Endodermal cell (in vitro differentiated cells): ENCODE data around the gene SMARCD1. TPM values are rescaled to one million over a fixed set of nuclear protein-coding genes. Genes with fewer than 3 reads are reported as not detected.
A peak's percentile ranks its signal among the peaks of the same experiment; 100 is the strongest.

ENCODE experiments used
- DNase-seq: peaks from one replicate; pipeline ENCODE4 v3.0.0-alpha.2; 2017
- H3K27ac ChIP-seq: 2 replicates; pipeline ENCODE4 v1.5.1; 2013; ENCODE audit warnings: mild to moderate bottlenecking, low read depth, low read length, moderate library complexity
- H3K27me3 ChIP-seq: 2 replicates; pipeline ENCODE4 v1.6.1; 2013; ENCODE audit warnings: mild to moderate bottlenecking, low read length, moderate library complexity; ENCODE audit not compliant: insufficient read depth, control insufficient read depth, poor library complexity, severe bottlenecking
- H3K36me3 ChIP-seq: 2 replicates; pipeline ENCODE4 v1.7.0; 2013; ENCODE audit warnings: mild to moderate bottlenecking, low read length, moderate library complexity; ENCODE audit not compliant: control insufficient read depth, insufficient read depth
- H3K4me1 ChIP-seq: one replicate; pipeline ENCODE4 v1.7.0; 2013; ENCODE audit warnings: low read length; ENCODE audit not compliant: control insufficient read depth, insufficient read depth
- H3K4me3 ChIP-seq: 2 replicates; pipeline ENCODE4 v1.5.1; 2013; ENCODE audit warnings: mild to moderate bottlenecking, low read length, moderate library complexity
- H3K9ac ChIP-seq: 2 replicates; pipeline ENCODE4 v1.6.1; 2013; ENCODE audit warnings: mild to moderate bottlenecking, low read length, moderate library complexity; ENCODE audit not compliant: poor library complexity, severe bottlenecking; ENCODE audit errors: extremely low read depth
- H3K9me3 ChIP-seq: 2 replicates; pipeline ENCODE4 v1.6.1; 2013; ENCODE audit warnings: mild to moderate bottlenecking, low read length, moderate library complexity; ENCODE audit not compliant: control insufficient read depth
- H3K27ac Mint-ChIP-seq: 2 replicates; pipeline ENCODE4 v1.8.0; 2020; ENCODE audit warnings: mixed read lengths
- H3K27me3 Mint-ChIP-seq: 2 replicates; pipeline ENCODE4 v1.8.0; 2021; ENCODE audit warnings: mild to moderate bottlenecking, mixed read lengths; ENCODE audit not compliant: insufficient read depth
- H3K36me3 Mint-ChIP-seq: 2 replicates; pipeline ENCODE4 v1.8.0; 2020; ENCODE audit warnings: low read depth, mixed read lengths
- H3K4me1 Mint-ChIP-seq: 2 replicates; pipeline ENCODE4 v1.8.0; 2020; ENCODE audit warnings: mixed read lengths
- H3K4me3 Mint-ChIP-seq: 2 replicates; pipeline ENCODE4 v1.8.0; 2020; ENCODE audit warnings: mild to moderate bottlenecking, moderate library complexity, mixed read lengths
- H3K9me3 Mint-ChIP-seq: 2 replicates; pipeline ENCODE4 v1.8.0; 2020; ENCODE audit warnings: mild to moderate bottlenecking, mixed read lengths
- CTCF ChIP-seq: fragments of 200-600 bp; sonication (generic); conservative IDR thresholded peaks from 2 replicates; pipeline ENCODE4 v1.5.0; 2021; ENCODE audit warnings: antibody characterized with exemption, mild to moderate bottlenecking
- WGBS, 2 experiments: methylation state at CpG; one replicate each; pipeline versions ENCODE4 v1.1.5 to v1.1.7; 2013; ENCODE audit warnings: missing lambda C conversion rate in 2 of 2, mixed read lengths in 1 of 2; ENCODE audit not compliant: insufficient coverage in 1 of 2, insufficient read length in 1 of 2; 5-methylcytosine and 5-hydroxymethylcytosine counted together
- total RNA-seq, 2 donors: library from RNA; stranded (reverse); fragmentation: NEBNext Ultra II Directional in 1 of 2; extraction: Animal tissue kit (Norgen Biotek cat#: 25700) in 1 of 2; gene quantifications; 2 replicates in 1 of 2; 3 replicates in 1 of 2; pipeline ENCODE4 v1.2.1, GENCODE V29; 2021

SMARCD1 gene
- total RNA-seq, 2 donors from 2014 or later = 118 to 125 TPM

GRCh38 chr12:50050119-50050385 is 35.1 kb upstream of the SMARCD1 start:
- Histone ChIP-seq H3K4me3 (peak overlapping the region; percentile 40), H3K9ac (no peak overlapping the region), H3K9me3 (no peaks in the 10 kb centered on the region), H3K4me1 (no peaks in the 10 kb centered on the region), H3K27me3 (peaks cover 39% of the 10 kb centered on the region), H3K36me3 (no peaks in the 10 kb centered on the region), H3K27ac (peak overlapping the region; percentile 55)
- no peaks in the 10 kb centered on the region for H3K9me3 Mint-ChIP-seq
- no peak overlapping the region for H3K27ac Mint-ChIP-seq
- whole genome bisulfite sequencing, 2 experiments = 89 to 93% methylated on average over 3 of the region's 3 CpGs
- no peaks in the 10 kb centered on the region for H3K36me3 Mint-ChIP-seq
- DNase-seq = no peak
- H3K4me1 Mint-ChIP-seq = peaks cover 11% of the 10 kb centered on the region
- TF ChIP-seq CTCF = no peak
- peaks cover 68% of the 10 kb centered on the region for H3K27me3 Mint-ChIP-seq
- H3K4me3 Mint-ChIP-seq = peak overlapping the region; percentile 49

GRCh38 chr12:50050410-50051098 is 34.6 kb upstream of the SMARCD1 start:
- Histone ChIP-seq H3K27ac (peak overlapping the region; percentile 55), H3K4me3 (peak overlapping the region; percentile 40), H3K9me3 (no peaks in the 10 kb centered on the region), H3K27me3 (peaks cover 39% of the 10 kb centered on the region), H3K36me3 (no peaks in the 10 kb centered on the region), H3K9ac (no peak overlapping the region), H3K4me1 (no peaks in the 10 kb centered on the region)
- WGBS, 2 experiments = 15 to 44% methylated on average over 12 to 37 of the region's 37 CpGs
- peak overlapping the region; percentile 49 for H3K4me3 Mint-ChIP-seq
- peaks cover 11% of the 10 kb centered on the region for H3K4me1 Mint-ChIP-seq
- H3K36me3 Mint-ChIP-seq = no peaks in the 10 kb centered on the region
- H3K27me3 Mint-ChIP-seq = peaks cover 72% of the 10 kb centered on the region
- no peaks in the 10 kb centered on the region for H3K9me3 Mint-ChIP-seq
- DNase-seq = peak; percentile 92
- no peak for TF ChIP-seq CTCF
- H3K27ac Mint-ChIP-seq = no peak overlapping the region

- Mint-ChIP-seq H3K27ac (no peak overlapping the region), H3K4me1 (peaks cover 13% of the 10 kb centered on the region), H3K4me3 (peak overlapping the region; percentile 49), H3K36me3 (no peaks in the 10 kb centered on the region), H3K9me3 (no peaks in the 10 kb centered on the region), H3K27me3 (peaks cover 79% of the 10 kb centered on the region)
- Histone ChIP-seq H3K27ac (no peak overlapping the region), H3K4me1 (no peaks in the 10 kb centered on the region), H3K9me3 (no peaks in the 10 kb centered on the region), H3K27me3 (peaks cover 43% of the 10 kb centered on the region), H3K36me3 (no peaks in the 10 kb centered on the region), H3K4me3 (no peak overlapping the region), H3K9ac (no peak overlapping the region)
- TF ChIP-seq CTCF = peak; percentile 29
- 43 to 50% methylated on average over 4 to 14 of the region's 14 CpGs for WGBS, 2 experiments
- DNase-seq = peak; percentile 89
These were observed 33.9 kb upstream of the SMARCD1 start for GRCh38 chr12:50051101-50051806.
